ENCODE measurements around the gene FLAD1. TPM values are rescaled to one million over a fixed set of nuclear protein-coding genes. Genes with fewer than 3 reads are reported as not detected.

FLAD1 gene
- total and polyA plus RNA-seq, 2 of the 8 experiments (the other 6 are each of a cell fraction or from before 2014, with no cell fraction given), result 104 to 143 TPM

- no peak for TF ChIP-seq CTCF (IDR thresholded peaks at IDR 0.05; ENCODE audit: control extremely low read depth in 1 of 3, insufficient read depth in 1 of 3, low read depth in 1 of 3, low read length in 3 of 3)
- no peak for TF ChIP-seq YY1 (IDR thresholded peaks at IDR 0.05; ENCODE audit: low read depth, low read length)
- peak; percentile 76 for TF ChIP-seq JUND (IDR thresholded peaks at IDR 0.05; ENCODE audit: low read length)
- TF ChIP-seq BRCA1 (IDR thresholded peaks at IDR 0.05; ENCODE audit: low read depth, low read length), result no peak
Measured at GRCh38 chr1:155003766-155004351, 20.7 kb downstream of the FLAD1 start (continued).

Measured in H1 (cell line).